GM21390 (cell line): Measurements from ENCODE around the gene LAIR1.
"Not testable (repeated sequence)": the region's sequence is repeated elsewhere in the genome, so short reads cannot be mapped to it uniquely, and the experiment has no call there.

Experiments
- ATAC-seq: cut with Tn5 transposase; IDR thresholded peaks from one replicate; pipeline ENCODE4 v1.9.1; 2021; ENCODE audit not compliant: unreplicated experiment

The LAIR1 gene

GRCh38 chr19:54379187-54379678 is 14.5 kb upstream of the LAIR1 start:
- ATAC-seq, result no peak

GRCh38 chr19:54376610-54377285 is 12.0 kb upstream of the LAIR1 start:
- no peak for ATAC-seq

GRCh38 chr19:54375181-54375938 is 10.6 kb upstream of the LAIR1 start:
- not testable (repeated sequence) for ATAC-seq

GRCh38 chr19:54373781-54374631 is 9.3 kb upstream of the LAIR1 start:
- ATAC-seq, result no peak

GRCh38 chr19:54371453-54371852 is 6.7 kb upstream of the LAIR1 start:
- ATAC-seq, result not testable (repeated sequence)

GRCh38 chr19:54370434-54370796 is 5.7 kb upstream of the LAIR1 start:
- not testable (repeated sequence) for ATAC-seq

- ATAC-seq, result not testable (repeated sequence)
Measured at GRCh38 chr19:54369688-54370433, 5.1 kb upstream of the LAIR1 start.

- no peak for ATAC-seq
Measured at GRCh38 chr19:54369082-54369687, 4.5 kb upstream of the LAIR1 start.

- no peak for ATAC-seq
Measured at GRCh38 chr19:54366811-54367210, 2.1 kb upstream of the LAIR1 start.

GRCh38 chr19:54365798-54366197 is 1.1 kb upstream of the LAIR1 start:
- ATAC-seq, result not testable (repeated sequence)

- not testable (repeated sequence) for ATAC-seq
Measured at GRCh38 chr19:54361680-54362422, 2.9 kb downstream of the LAIR1 start.

GRCh38 chr19:54359149-54359820 is 5.4 kb downstream of the LAIR1 start:
- not testable (repeated sequence) for ATAC-seq

- no peak for ATAC-seq
Measured at GRCh38 chr19:54357381-54357780, 7.3 kb downstream of the LAIR1 start.

GRCh38 chr19:54356444-54357056 is 8.2 kb downstream of the LAIR1 start:
- no peak for ATAC-seq

- no peak for ATAC-seq
Measured at GRCh38 chr19:54355675-54356074, 9.1 kb downstream of the LAIR1 start.

- no peak for ATAC-seq
Measured at GRCh38 chr19:54354761-54355160, 10.0 kb downstream of the LAIR1 start.

- ATAC-seq, result no peak
Measured at GRCh38 chr19:54352546-54352945, 12.2 kb downstream of the LAIR1 start.

- ATAC-seq, result no peak
Measured at GRCh38 chr19:54352041-54352440, 12.7 kb downstream of the LAIR1 start.

- no peak for ATAC-seq
Measured at GRCh38 chr19:54351474-54351873, 13.3 kb downstream of the LAIR1 start.
